ENCODE results near the gene TRAPPC2L. TPM values are rescaled to one million over a fixed set of nuclear protein-coding genes. Genes with fewer than 3 reads are reported as not detected.

TRAPPC2L gene
- total and polyA plus RNA-seq, 10 of the 15 experiments (the other 5 are each of a cell fraction or from before 2014, with no cell fraction given): 56.3 to 363 (median 118) TPM

GRCh38 chr16:88906535-88907105 is 49.7 kb downstream of the TRAPPC2L start:
- intact Hi-C loops (cut with micrococcal nuclease; ENCODE audit: unreplicated experiment): no loop called here
- H3K79me2 ChIP-seq (ENCODE audit: control insufficient read depth, insufficient read depth, low read length): no peaks in the 10 kb centered on the region; the same call in 1 of the 2 replicates
- no peaks in the 10 kb centered on the region for H3K27me3 ChIP-seq (replicated peaks in 1 of 2; ENCODE audit: control insufficient read depth in 2 of 2, insufficient read depth in 2 of 2, low read length in 1 of 2)
- no peaks in the 10 kb centered on the region; the same call in 1 of the 2 replicates for H3K4me1 ChIP-seq (ENCODE audit: control insufficient read depth, insufficient read depth, low read length)
- H3K9ac ChIP-seq (ENCODE audit: control insufficient read depth, insufficient read depth, low read length): no peak overlapping the region
- H3K36me3 ChIP-seq (ENCODE audit: control insufficient read depth in 2 of 2, insufficient read depth in 2 of 2, low read length in 1 of 2): no peaks in the 10 kb centered on the region; a peak in 2 of 4 replicates
- H3K4me2 ChIP-seq (ENCODE audit: control insufficient read depth, insufficient read depth): no peak overlapping the region
- no peak overlapping the region for H3K4me3 ChIP-seq
- H3K9me3 ChIP-seq (replicated peaks; ENCODE audit: control insufficient read depth, insufficient read depth, low read length): no peaks in the 10 kb centered on the region
- H2AFZ ChIP-seq (ENCODE audit: control insufficient read depth, low read depth, low read length): no peak overlapping the region
- TF ChIP-seq, protein P1, sequence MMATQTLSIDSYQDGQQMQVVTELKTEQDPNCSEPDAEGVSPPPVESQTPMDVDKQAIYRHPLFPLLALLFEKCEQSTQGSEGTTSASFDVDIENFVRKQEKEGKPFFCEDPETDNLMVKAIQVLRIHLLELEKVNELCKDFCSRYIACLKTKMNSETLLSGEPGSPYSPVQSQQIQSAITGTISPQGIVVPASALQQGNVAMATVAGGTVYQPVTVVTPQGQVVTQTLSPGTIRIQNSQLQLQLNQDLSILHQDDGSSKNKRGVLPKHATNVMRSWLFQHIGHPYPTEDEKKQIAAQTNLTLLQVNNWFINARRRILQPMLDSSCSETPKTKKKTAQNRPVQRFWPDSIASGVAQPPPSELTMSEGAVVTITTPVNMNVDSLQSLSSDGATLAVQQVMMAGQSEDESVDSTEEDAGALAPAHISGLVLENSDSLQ (IDR thresholded peaks at IDR 0.05): no peak
- no peak for TF ChIP-seq ZZZ3 (IDR thresholded peaks at IDR 0.05; ENCODE audit: control insufficient read depth, insufficient read length, low read depth)
- TF ChIP-seq ZSCAN29 (IDR thresholded peaks at IDR 0.05): no peak
- TF ChIP-seq FOS (IDR thresholded peaks at IDR 0.05; ENCODE audit: borderline replicate concordance, extremely low read depth, insufficient read length): no peak
- TF ChIP-seq E2F4 (IDR thresholded peaks at IDR 0.05; ENCODE audit: low read depth, low read length): no peak
- no peak for TF ChIP-seq NFXL1 (IDR thresholded peaks at IDR 0.05; ENCODE audit: borderline replicate concordance)
- no peak for TF ChIP-seq SMC3 (IDR thresholded peaks at IDR 0.05; ENCODE audit: borderline replicate concordance, low read length)
- TF ChIP-seq E4F1 (IDR thresholded peaks at IDR 0.05; ENCODE audit: borderline replicate concordance, partially characterized antibody): no peak
- no peak for TF ChIP-seq ZBED1 (IDR thresholded peaks at IDR 0.05; ENCODE audit: borderline replicate concordance)
- no peak for TF ChIP-seq RAD51 (IDR thresholded peaks at IDR 0.05)
- TF ChIP-seq, protein P2, sequence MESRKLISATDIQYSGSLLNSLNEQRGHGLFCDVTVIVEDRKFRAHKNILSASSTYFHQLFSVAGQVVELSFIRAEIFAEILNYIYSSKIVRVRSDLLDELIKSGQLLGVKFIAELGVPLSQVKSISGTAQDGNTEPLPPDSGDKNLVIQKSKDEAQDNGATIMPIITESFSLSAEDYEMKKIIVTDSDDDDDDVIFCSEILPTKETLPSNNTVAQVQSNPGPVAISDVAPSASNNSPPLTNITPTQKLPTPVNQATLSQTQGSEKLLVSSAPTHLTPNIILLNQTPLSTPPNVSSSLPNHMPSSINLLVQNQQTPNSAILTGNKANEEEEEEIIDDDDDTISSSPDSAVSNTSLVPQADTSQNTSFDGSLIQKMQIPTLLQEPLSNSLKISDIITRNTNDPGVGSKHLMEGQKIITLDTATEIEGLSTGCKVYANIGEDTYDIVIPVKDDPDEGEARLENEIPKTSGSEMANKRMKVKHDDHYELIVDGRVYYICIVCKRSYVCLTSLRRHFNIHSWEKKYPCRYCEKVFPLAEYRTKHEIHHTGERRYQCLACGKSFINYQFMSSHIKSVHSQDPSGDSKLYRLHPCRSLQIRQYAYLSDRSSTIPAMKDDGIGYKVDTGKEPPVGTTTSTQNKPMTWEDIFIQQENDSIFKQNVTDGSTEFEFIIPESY (IDR thresholded peaks at IDR 0.05): no peak
- TF ChIP-seq HDAC2 (IDR thresholded peaks at IDR 0.05): no peak
- TF ChIP-seq CHD1 (IDR thresholded peaks at IDR 0.05; ENCODE audit: low read depth, low read length): no peak
- FAIRE-seq (no peak), DNase-seq (ENCODE audit: low read depth, low spot score) (no peak), ATAC-seq (no peak)
- ChIA-PET POLR2A (no interaction called here), CTCF (no interaction called here), RAD21 (ENCODE audit: unreplicated experiment) (no interaction called here), SMC1A (ENCODE audit: uncharacterized antibody, unreplicated experiment) (no interaction called here)
- 82% methylated on average over 22 of the region's 22 CpGs for WGBS (ENCODE audit: insufficient coverage, insufficient replicate concordance, low lambda C conversion rate, missing lambda C conversion rate)
- peaks cover 3% of the 10 kb centered on the region; the same call in 1 of the 2 replicates for H4K20me1 ChIP-seq (ENCODE audit: control insufficient read depth, insufficient read depth)
- no peak overlapping the region for H3K27ac ChIP-seq (ENCODE audit: control insufficient read depth, insufficient read depth)
- in situ Hi-C loops (cut with MboI): no loop called here
- no TSS peak for BruUV-seq (replicated peaks)

All from GM12878 (cell line).